BJ (cell line): ENCODE results near the gene DTWD1. TPM values are rescaled to one million over a fixed set of nuclear protein-coding genes. Genes with fewer than 3 reads are reported as not detected.
"Not testable (repeated sequence)": the region's sequence is repeated elsewhere in the genome, so short reads cannot be mapped to it uniquely, and the experiment has no call there.

ENCODE experiments used
- CTCF ChIA-PET: fragments of 350-600 bp; formaldehyde crosslinking; extraction: SDS; loops from one replicate; lab custom pipeline; 2021; ENCODE audit warnings: antibody characterized with exemption, inconsistent platforms; lab: Yijun Ruan, JAX
- POLR2A ChIA-PET: fragments of 300-600 bp; sonication (Branson Sonifier 250); formaldehyde crosslinking; extraction: SDS; loops from one replicate; lab custom pipeline; 2021; ENCODE audit warnings: antibody characterized with exemption; lab: Charles Lee
- DNase-seq: peaks from one replicate; pipeline ENCODE4 v3.0.0-alpha.2; 2011; ENCODE audit warnings: low read depth
- H3K27me3 ChIP-seq: 2 replicates; pipeline ENCODE4 v1.6.0; 2011; ENCODE audit warnings: low read length; ENCODE audit not compliant: control insufficient read depth, insufficient read depth
- H3K36me3 ChIP-seq: 2 replicates; pipeline ENCODE4 v1.5.1; 2011; ENCODE audit warnings: low read length; ENCODE audit not compliant: control insufficient read depth, insufficient read depth
- H3K4me3 ChIP-seq: 2 replicates; pipeline ENCODE4 v1.5.1; 2011; ENCODE audit warnings: low read depth, mild to moderate bottlenecking, control low read depth, low read length
- CTCF ChIP-seq: IDR thresholded peaks from 2 replicates; pipeline ENCODE4 v1.5.1; 2011; ENCODE audit warnings: low read depth, mild to moderate bottlenecking, control low read depth, inconsistent platforms, low read length, moderate library complexity; ENCODE audit not compliant: insufficient read depth
- polyA plus RNA-seq: library from polyadenylated mRNA; depleted of rRNA; stranded (reverse); fragments of >200 nt; gene quantifications from 2 replicates; pipeline ENCODE4 v1.2.3, GENCODE V29; 2011; rRNA removed

DTWD1 gene
- polyA plus RNA-seq, 1 experiment: 30.6 TPM

- no peak for TF ChIP-seq CTCF
- no peak for DNase-seq
- no peak overlapping the region for H3K4me3 ChIP-seq
- ChIA-PET POLR2A (no interaction called here), CTCF (no interaction called here)
- no peaks in the 10 kb centered on the region for H3K36me3 ChIP-seq
- no peaks in the 10 kb centered on the region for H3K27me3 ChIP-seq
These were observed 71.8 kb downstream of the DTWD1 start for GRCh38 chr15:49692514-49693090.

DNA sequence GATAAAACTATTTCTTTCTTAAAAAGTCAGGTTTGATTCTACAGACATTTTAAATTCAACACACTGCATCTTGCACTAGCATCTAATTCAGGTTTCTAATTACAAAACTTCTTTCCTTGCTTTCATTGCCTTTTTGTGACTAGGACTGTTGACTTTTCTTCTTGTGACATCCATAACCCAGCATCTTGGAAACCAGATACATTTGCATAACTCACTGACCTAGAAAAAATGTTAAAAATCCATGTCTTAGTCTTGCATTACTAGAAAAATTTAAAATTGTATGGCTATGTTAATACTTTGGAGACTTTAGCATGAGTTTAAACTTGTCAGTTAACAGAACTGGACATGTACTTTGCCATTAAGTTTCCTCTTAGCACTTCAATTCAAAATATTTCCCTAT is 72.7 kb downstream of the DTWD1 start:
- ChIA-PET CTCF (no interaction called here), POLR2A (no interaction called here)
- DNase-seq: no peak
- no peaks in the 10 kb centered on the region for H3K27me3 ChIP-seq
- no peaks in the 10 kb centered on the region for H3K36me3 ChIP-seq
- no peak for TF ChIP-seq CTCF
- no peak overlapping the region for H3K4me3 ChIP-seq

- no peaks in the 10 kb centered on the region for H3K27me3 ChIP-seq
- TF ChIP-seq CTCF: no peak
- ChIA-PET CTCF (no interaction called here), POLR2A (no interaction called here)
- no peak overlapping the region for H3K4me3 ChIP-seq
- H3K36me3 ChIP-seq: no peaks in the 10 kb centered on the region
- DNase-seq: no peak
These were observed 75.6 kb downstream of the DTWD1 start for GRCh38 chr15:49696433-49696832.

GRCh38 chr15:49697121-49697520 is 76.3 kb downstream of the DTWD1 start:
- ChIA-PET CTCF (interaction anchor here (0.6 kb wide), 1 partner anchor 9 kb away, joined by 3 read pairs; no protein-coding TSS in a partner anchor), POLR2A (interaction anchor here (0.8 kb wide), 1 partner anchor 22 kb away, joined by 3 read pairs; no protein-coding TSS in a partner anchor)
- no peak for TF ChIP-seq CTCF
- H3K36me3 ChIP-seq: no peaks in the 10 kb centered on the region
- DNase-seq: no peak
- no peak overlapping the region for H3K4me3 ChIP-seq
- no peaks in the 10 kb centered on the region for H3K27me3 ChIP-seq

GRCh38 chr15:49702982-49703381 is 82.1 kb downstream of the DTWD1 start:
- H3K4me3 ChIP-seq, CTCF ChIA-PET, DNase-seq, H3K27me3 ChIP-seq, POLR2A ChIA-PET, H3K36me3 ChIP-seq: not testable (repeated sequence)

Other genes with a start within 250 kb of the DTWD1 start
- gene FGF7, start 197.8 kb upstream of the DTWD1 start, polyA plus RNA-seq: 12.7 and 30.4 TPM in 2 replicates
- 5.0 and 8.4 TPM in 2 replicates for gene FAM227B, start 230 bp upstream of the DTWD1 start, polyA plus RNA-seq